ENCODE data around the gene CCDC15. TPM values are rescaled to one million over a fixed set of nuclear protein-coding genes. Genes with fewer than 3 reads are reported as not detected.

CCDC15 gene
- total RNA-seq, 1 donor from 2014 or later: 3.3 TPM

- TF ChIP-seq CTCF (conservative IDR thresholded peaks at IDR 0.05; ENCODE audit: low read depth, low read length): peak; percentile 25
- peak; percentile 73 for DNase-seq (ENCODE audit: low read depth)
Observed at GRCh38 chr11:124934862-124935547, 19.0 kb upstream of the CCDC15 start.

GRCh38 chr11:124935548-124936514, 18.2 kb upstream of the CCDC15 start, which contains the start of gene HEPACAM:
Gene HEPACAM, minus strand, starts transcription at chr11:124936047. Its CDS starts 41 bp downstream, at chr11:124936006.
- DNase-seq (ENCODE audit: low read depth): no peak

More at GRCh38 chr11:124934862-124935547, 19.0 kb upstream of the CCDC15 start:
- H3K4me3 ChIP-seq (ENCODE audit: low read depth, low read length): no peak overlapping the region

GRCh38 chr11:124937336-124937935, 16.6 kb upstream of the CCDC15 start:
- H3K4me3 ChIP-seq (ENCODE audit: low read depth, low read length): no peak overlapping the region
- no peak for TF ChIP-seq CTCF (conservative IDR thresholded peaks at IDR 0.05; ENCODE audit: low read depth, low read length)
- no peak for DNase-seq (ENCODE audit: low read depth)

More at GRCh38 chr11:124935548-124936514, 18.2 kb upstream of the CCDC15 start, which contains the start of gene HEPACAM:
- H3K4me3 ChIP-seq (ENCODE audit: low read depth, low read length): no peak within 1 kb of the TSS
- no peak for TF ChIP-seq CTCF (conservative IDR thresholded peaks at IDR 0.05; ENCODE audit: low read depth, low read length)

GRCh38 chr11:124938206-124938765, 15.7 kb upstream of the CCDC15 start:
- no peak for DNase-seq (ENCODE audit: low read depth)
- TF ChIP-seq CTCF (conservative IDR thresholded peaks at IDR 0.05; ENCODE audit: low read depth, low read length): no peak
- no peak overlapping the region for H3K4me3 ChIP-seq (ENCODE audit: low read depth, low read length)

GRCh38 chr11:124938970-124939369, 15.0 kb upstream of the CCDC15 start:
- no peak for TF ChIP-seq CTCF (conservative IDR thresholded peaks at IDR 0.05; ENCODE audit: low read depth, low read length)

GRCh38 chr11:124941703-124942102, 12.3 kb upstream of the CCDC15 start:
- H3K4me3 ChIP-seq (ENCODE audit: low read depth, low read length): no peak overlapping the region
- TF ChIP-seq CTCF (conservative IDR thresholded peaks at IDR 0.05; ENCODE audit: low read depth, low read length): no peak
- no peak for DNase-seq (ENCODE audit: low read depth)

More at GRCh38 chr11:124938970-124939369, 15.0 kb upstream of the CCDC15 start:
- no peak overlapping the region for H3K4me3 ChIP-seq (ENCODE audit: low read depth, low read length)
- DNase-seq (ENCODE audit: low read depth): no peak

Data from epithelial cell of proximal tubule (primary cell).